Fibroblast of villous mesenchyme (primary cell): ENCODE results near the gene ZNF280A. TPM values are rescaled to one million over a fixed set of nuclear protein-coding genes. Genes with fewer than 3 reads are reported as not detected.
"Not testable (repeated sequence)": the region's sequence is repeated elsewhere in the genome, so short reads cannot be mapped to it uniquely, and the experiment has no call there.

Experiments used
- DNase-seq: peaks from one replicate; pipeline ENCODE4 v3.0.0-alpha.2; 2010; ENCODE audit warnings: low read depth
- H3K4me3 ChIP-seq: 2 replicates; pipeline ENCODE4 v1.5.1; 2011; ENCODE audit warnings: low read depth, mild to moderate bottlenecking, low read length
- CTCF ChIP-seq: IDR thresholded peaks from 2 replicates; pipeline ENCODE4 v1.5.1; 2012; ENCODE audit warnings: low read depth, mild to moderate bottlenecking, low read length; ENCODE audit not compliant: insufficient read depth
- total RNA-seq: library from RNA; depleted of rRNA; stranded (reverse); fragments of >200 nt; gene quantifications from 2 replicates; pipeline ENCODE4 v1.2.3, GENCODE V29; 2012

Gene ZNF280A
- total RNA-seq, 1 donor: not detected

GRCh38 chr22:22469527-22469926 lies 50.5 kb downstream of the ZNF280A start:
- TF ChIP-seq CTCF: no peak
- no peak for DNase-seq
- H3K4me3 ChIP-seq: no peak overlapping the region

- DNase-seq: not testable (repeated sequence)
These were observed 51.1 kb downstream of the ZNF280A start for GRCh38 chr22:22468794-22469469.

GRCh38 chr22:22467112-22467511 lies 53.0 kb downstream of the ZNF280A start:
- DNase-seq: no peak
- H3K4me3 ChIP-seq: no peak overlapping the region
- TF ChIP-seq CTCF: no peak

More at GRCh38 chr22:22468794-22469469, 51.1 kb downstream of the ZNF280A start:
- not testable (repeated sequence) for H3K4me3 ChIP-seq

- no peak overlapping the region for H3K4me3 ChIP-seq
- DNase-seq: no peak
- TF ChIP-seq CTCF: no peak
These were observed 54.3 kb downstream of the ZNF280A start for GRCh38 chr22:22465782-22466181.

GRCh38 chr22:22465094-22465602 lies 54.9 kb downstream of the ZNF280A start:
- no peak for DNase-seq
- H3K4me3 ChIP-seq: no peak overlapping the region
- TF ChIP-seq CTCF: no peak

GRCh38 chr22:22464541-22465054 lies 55.5 kb downstream of the ZNF280A start:
- no peak overlapping the region for H3K4me3 ChIP-seq
- no peak for DNase-seq
- no peak for TF ChIP-seq CTCF

- peak; percentile 74 for DNase-seq
- TF ChIP-seq CTCF: peak; percentile 63
- no peak overlapping the region for H3K4me3 ChIP-seq
These were observed 56.1 kb downstream of the ZNF280A start for GRCh38 chr22:22463855-22464540.
